ENCODE results near the gene PLEKHG3. TPM values are rescaled to one million over a fixed set of nuclear protein-coding genes. Genes with fewer than 3 reads are reported as not detected.

PLEKHG3 gene
- total RNA-seq, 1 donor from 2014 or later = 12.6 TPM

- Histone ChIP-seq H3K36me3 (no peaks in the 10 kb centered on the region), H2AFZ (replicated peaks) (no peak overlapping the region), H3K79me2 (ENCODE audit: low read depth) (peaks cover 16% of the 10 kb centered on the region), H3K9ac (no peak overlapping the region), H3K27ac (no peak overlapping the region), H3K4me3 (no peak overlapping the region), H3K9me3 (ENCODE audit: low read depth) (no peaks in the 10 kb centered on the region), H3K27me3 (no peaks in the 10 kb centered on the region), H3K4me1 (peaks cover 22% of the 10 kb centered on the region), H4K20me1 (ENCODE audit: low read depth) (peaks cover 60% of the 10 kb centered on the region), H3F3A (ENCODE audit: low read depth) (peaks cover 4% of the 10 kb centered on the region), H3K4me2 (no peak overlapping the region)
- TF ChIP-seq CTCF (IDR thresholded peaks at IDR 0.05) (no peak), EZH2 (IDR thresholded peaks at IDR 0.05) (no peak), EZH2phosphoT487 (IDR thresholded peaks at IDR 0.05) (no peak)
- Mint-ChIP-seq H3K27me3 (ENCODE audit: insufficient read depth, low read depth) (peaks cover 7% of the 10 kb centered on the region), H3K36me3 (peaks cover 28% of the 10 kb centered on the region), H3K4me3 (no peak overlapping the region), H3K27ac (no peak overlapping the region), H3K9me3 (no peaks in the 10 kb centered on the region), H3K4me1 (peaks cover 11% of the 10 kb centered on the region)
- no peak for DNase-seq (ENCODE audit: low spot score)
Measured at GRCh38 chr14:64730681-64731080, 26.5 kb downstream of the PLEKHG3 start.

GRCh38 chr14:64731141-64731581 is 26.9 kb downstream of the PLEKHG3 start:
- Mint-ChIP-seq H3K4me3 (no peak overlapping the region), H3K36me3 (peaks cover 28% of the 10 kb centered on the region), H3K4me1 (peaks cover 6% of the 10 kb centered on the region), H3K27ac (no peak overlapping the region), H3K9me3 (no peaks in the 10 kb centered on the region), H3K27me3 (ENCODE audit: insufficient read depth, low read depth) (peaks cover 7% of the 10 kb centered on the region)
- Histone ChIP-seq H3F3A (ENCODE audit: low read depth) (no peaks in the 10 kb centered on the region), H3K4me3 (no peak overlapping the region), H3K27me3 (no peaks in the 10 kb centered on the region), H3K9me3 (ENCODE audit: low read depth) (no peaks in the 10 kb centered on the region), H3K4me2 (no peak overlapping the region), H3K36me3 (no peaks in the 10 kb centered on the region), H4K20me1 (ENCODE audit: low read depth) (peaks cover 59% of the 10 kb centered on the region), H2AFZ (replicated peaks) (no peak overlapping the region), H3K27ac (no peak overlapping the region), H3K79me2 (ENCODE audit: low read depth) (peaks cover 11% of the 10 kb centered on the region), H3K4me1 (peaks cover 17% of the 10 kb centered on the region), H3K9ac (no peak overlapping the region)
- no peak for DNase-seq (ENCODE audit: low spot score)
- TF ChIP-seq EZH2phosphoT487 (IDR thresholded peaks at IDR 0.05) = no peak
- TF ChIP-seq EZH2 (IDR thresholded peaks at IDR 0.05) = no peak
- no peak for TF ChIP-seq CTCF (IDR thresholded peaks at IDR 0.05)

- Mint-ChIP-seq H3K36me3 (peaks cover 28% of the 10 kb centered on the region), H3K4me3 (no peak overlapping the region), H3K27me3 (ENCODE audit: insufficient read depth, low read depth) (peaks cover 7% of the 10 kb centered on the region), H3K4me1 (peaks cover 5% of the 10 kb centered on the region), H3K9me3 (no peaks in the 10 kb centered on the region), H3K27ac (no peak overlapping the region)
- no peak overlapping the region for H3K4me2 ChIP-seq
- peaks cover 56% of the 10 kb centered on the region for H4K20me1 ChIP-seq (ENCODE audit: low read depth)
- no peak overlapping the region for H3K9ac ChIP-seq
- no peak overlapping the region for H3K4me3 ChIP-seq
- no peaks in the 10 kb centered on the region for H3K27me3 ChIP-seq
- no peak overlapping the region for H3K27ac ChIP-seq
- H3K79me2 ChIP-seq (ENCODE audit: low read depth) = peaks cover 2% of the 10 kb centered on the region
- no peak for DNase-seq (ENCODE audit: low spot score)
- no peaks in the 10 kb centered on the region for H3K36me3 ChIP-seq
- H2AFZ ChIP-seq (replicated peaks) = no peak overlapping the region
- no peaks in the 10 kb centered on the region for H3F3A ChIP-seq (ENCODE audit: low read depth)
- H3K9me3 ChIP-seq (ENCODE audit: low read depth) = no peaks in the 10 kb centered on the region
- H3K4me1 ChIP-seq = peaks cover 18% of the 10 kb centered on the region
- no peak for TF ChIP-seq EZH2phosphoT487 (IDR thresholded peaks at IDR 0.05)
- TF ChIP-seq CTCF (IDR thresholded peaks at IDR 0.05) = no peak
- TF ChIP-seq EZH2 (IDR thresholded peaks at IDR 0.05) = no peak
Measured at GRCh38 chr14:64732066-64732465, 27.8 kb downstream of the PLEKHG3 start.

Measured in neural progenitor cell (in vitro differentiated cells).